IPS-11a (cell line): ENCODE results near the gene ZNF225.
"Not testable (repeated sequence)": the region's sequence is repeated elsewhere in the genome, so short reads cannot be mapped to it uniquely, and the experiment has no call there.

Experiments used
- H3K4me3 ChIP-seq: one replicate; pipeline ENCODE4 v1.5.1; 2013; ENCODE audit warnings: low read depth, low read length, control low read depth

Gene ZNF225

GRCh38 chr19:44156475-44156874 lies 43.3 kb downstream of the ZNF225 start:
- no peak overlapping the region for H3K4me3 ChIP-seq

- H3K4me3 ChIP-seq, result no peak overlapping the region
Observed at GRCh38 chr19:44163789-44164188, 50.6 kb downstream of the ZNF225 start.

DNA sequence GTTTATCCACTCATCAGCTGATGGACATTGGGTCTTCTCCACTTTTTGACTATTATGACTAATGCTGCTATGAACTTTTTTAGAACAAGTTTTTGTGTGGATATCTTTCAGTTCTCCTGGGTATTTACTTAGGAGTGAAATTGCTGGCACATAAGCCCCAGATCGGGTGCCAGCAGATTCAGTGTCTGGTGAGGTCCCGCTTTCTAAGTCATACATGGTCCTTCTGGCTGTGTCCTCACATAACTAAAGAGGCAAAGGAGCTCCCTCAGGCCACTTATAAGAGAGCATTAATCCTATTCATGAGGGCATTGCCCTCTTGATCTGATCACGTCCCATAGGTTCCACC lies 51.1 kb downstream of the ZNF225 start:
- peak overlapping the region; percentile 82 for H3K4me3 ChIP-seq

DNA sequence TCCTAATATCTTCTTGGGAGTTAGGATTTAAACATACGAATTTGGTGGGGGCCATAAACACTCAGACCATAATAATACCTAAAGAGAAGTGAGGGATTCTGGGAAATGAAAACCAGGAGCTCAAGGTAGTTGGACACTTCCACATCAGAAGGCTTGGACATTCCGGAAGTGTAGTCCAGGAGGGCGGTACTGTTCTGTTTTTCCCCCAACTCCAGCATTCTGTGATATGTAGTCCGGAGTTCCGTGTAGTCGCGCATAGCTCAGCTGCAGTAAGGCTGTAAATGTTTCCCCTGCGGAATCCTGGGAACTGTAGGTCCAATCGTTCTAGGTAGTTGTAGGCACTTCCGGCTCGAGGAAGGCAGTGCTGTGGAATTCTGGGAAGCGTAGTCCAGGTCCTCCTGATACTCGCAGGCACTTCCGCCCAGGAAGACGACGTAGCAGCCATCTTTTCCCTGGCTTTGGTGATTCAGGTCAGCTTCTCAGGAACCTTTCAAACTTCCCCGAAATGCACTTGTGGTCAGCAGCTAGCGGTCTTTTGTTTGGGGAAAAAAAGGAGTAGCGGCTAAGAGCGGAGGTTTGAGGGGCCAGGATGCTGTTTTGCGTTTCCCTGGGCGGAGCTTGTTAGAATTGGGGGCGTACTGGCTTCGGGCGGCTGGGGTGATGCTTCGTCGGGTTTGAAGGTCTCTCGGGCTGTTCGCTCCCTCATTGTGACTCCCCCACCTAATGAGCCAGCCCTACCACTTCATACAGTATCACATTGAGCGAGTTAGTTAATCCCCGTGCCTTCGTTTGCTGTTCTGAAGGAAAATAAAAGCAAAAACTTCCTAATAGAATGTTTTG lies 51.7 kb downstream of the ZNF225 start, which contains the start of gene ZNF226:
ZNF226 (plus strand) TSS at position 428 of the 840 bp plus-strand sequence. CDS start 4,981 bp downstream, outside the sequence.
- H3K4me3 ChIP-seq, result peak within 1 kb of the TSS; percentile 82

DNA sequence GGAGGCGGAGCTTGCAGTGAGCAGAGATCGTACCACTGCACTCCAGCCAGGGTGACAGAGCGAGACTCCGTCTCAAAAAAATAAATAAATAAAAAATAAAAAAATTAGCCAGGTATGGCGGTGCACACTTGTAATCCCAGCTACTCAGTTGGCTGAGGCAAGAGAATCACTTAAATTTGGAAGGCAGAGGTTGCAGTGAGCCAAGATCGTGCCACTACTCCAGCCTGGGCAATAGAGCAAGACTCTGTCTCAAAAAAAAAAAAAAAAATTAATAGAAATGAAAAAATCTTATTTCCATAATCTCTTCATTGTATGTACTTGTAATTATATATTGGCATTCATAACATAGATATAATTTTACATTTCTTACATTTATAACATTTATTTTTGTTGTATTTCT lies 57.5 kb downstream of the ZNF225 start:
- not testable (repeated sequence) for H3K4me3 ChIP-seq

GRCh38 chr19:44176590-44176989 lies 63.4 kb downstream of the ZNF225 start:
- no peak overlapping the region for H3K4me3 ChIP-seq

DNA sequence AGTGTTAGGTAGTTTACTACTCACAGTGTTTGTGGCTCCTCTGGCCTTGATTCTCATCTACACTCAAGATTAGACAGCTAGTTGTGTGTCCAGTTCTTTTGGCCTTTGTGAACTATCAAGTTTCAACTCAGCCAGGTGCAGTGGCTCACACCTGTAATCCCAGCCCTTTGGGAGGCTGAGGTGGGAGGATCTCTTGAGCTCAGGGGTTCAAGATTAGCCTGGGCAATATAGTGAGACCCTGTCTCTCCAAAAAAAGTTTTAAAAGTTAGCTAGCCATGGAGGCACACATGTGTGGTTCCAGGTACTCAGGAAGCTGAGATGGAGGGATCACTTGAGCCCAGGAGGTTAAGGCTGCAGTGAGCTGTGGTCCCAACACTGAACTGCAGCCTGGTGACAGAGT lies 67.8 kb downstream of the ZNF225 start:
- H3K4me3 ChIP-seq, result no peak overlapping the region

DNA sequence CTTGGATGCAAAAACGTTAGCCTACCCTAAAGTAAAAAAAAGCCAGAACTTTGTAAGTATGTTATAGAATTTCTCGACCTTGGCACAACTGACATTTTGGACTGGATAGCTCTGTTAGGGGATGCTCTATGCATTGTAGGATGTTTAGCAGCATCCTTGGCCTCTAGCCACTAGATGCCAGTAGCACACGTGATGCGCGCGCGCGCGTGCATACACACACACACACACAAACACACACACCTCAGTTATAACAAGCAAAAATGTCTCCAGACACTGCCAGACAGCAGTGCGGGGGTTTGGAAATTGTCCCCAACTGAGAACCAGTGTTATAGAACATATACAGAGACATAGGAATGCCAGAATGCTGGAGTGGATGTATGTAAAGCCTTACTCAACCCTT lies 68.9 kb downstream of the ZNF225 start:
- no peak overlapping the region for H3K4me3 ChIP-seq
